Gastroesophageal sphincter (tissue), 3 donors: ENCODE data around the gene CNNM4.

Experiments
- POLR2AphosphoS5 ChIP-seq: sonication (generic); formaldehyde crosslinking; IDR thresholded peaks from one replicate; pipeline ENCODE4 v1.6.1; 2017; ENCODE audit warnings: antibody characterized with exemption
- TF ChIP-seq, protein P1 (sequence below), 4 experiments: fragments of 200-600 bp in 2 of 4; fragments of 450-650 bp in 2 of 4; sonication (generic) in 1 of 4; IDR thresholded peaks; one replicate each; pipeline ENCODE4 v1.5.1; 2017 to 2019; ENCODE audit warnings: antibody characterized with exemption in 4 of 4, mild to moderate bottlenecking in 2 of 4, moderate library complexity in 2 of 4

DNA sequence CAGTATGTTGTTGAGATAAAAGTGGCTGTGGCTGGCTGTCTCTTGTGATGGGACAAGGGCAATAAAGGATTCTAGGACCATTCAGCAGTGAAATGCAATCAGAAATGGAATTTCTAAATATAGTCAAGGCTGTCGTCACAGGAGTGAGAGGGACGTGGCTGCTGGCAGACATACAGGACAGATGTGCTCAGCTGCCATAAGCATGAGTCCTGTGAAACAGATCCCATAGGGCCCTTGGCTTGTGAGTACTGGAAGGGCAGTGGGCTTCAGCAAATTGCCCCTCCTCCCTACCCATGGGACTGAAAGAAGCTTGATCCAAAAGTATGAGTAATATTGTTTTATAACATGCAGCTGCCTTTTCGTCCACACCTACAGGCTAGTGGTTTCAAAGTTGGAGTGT, 51.2 kb downstream of the CNNM4 start:
- TF ChIP-seq, protein P1, sequence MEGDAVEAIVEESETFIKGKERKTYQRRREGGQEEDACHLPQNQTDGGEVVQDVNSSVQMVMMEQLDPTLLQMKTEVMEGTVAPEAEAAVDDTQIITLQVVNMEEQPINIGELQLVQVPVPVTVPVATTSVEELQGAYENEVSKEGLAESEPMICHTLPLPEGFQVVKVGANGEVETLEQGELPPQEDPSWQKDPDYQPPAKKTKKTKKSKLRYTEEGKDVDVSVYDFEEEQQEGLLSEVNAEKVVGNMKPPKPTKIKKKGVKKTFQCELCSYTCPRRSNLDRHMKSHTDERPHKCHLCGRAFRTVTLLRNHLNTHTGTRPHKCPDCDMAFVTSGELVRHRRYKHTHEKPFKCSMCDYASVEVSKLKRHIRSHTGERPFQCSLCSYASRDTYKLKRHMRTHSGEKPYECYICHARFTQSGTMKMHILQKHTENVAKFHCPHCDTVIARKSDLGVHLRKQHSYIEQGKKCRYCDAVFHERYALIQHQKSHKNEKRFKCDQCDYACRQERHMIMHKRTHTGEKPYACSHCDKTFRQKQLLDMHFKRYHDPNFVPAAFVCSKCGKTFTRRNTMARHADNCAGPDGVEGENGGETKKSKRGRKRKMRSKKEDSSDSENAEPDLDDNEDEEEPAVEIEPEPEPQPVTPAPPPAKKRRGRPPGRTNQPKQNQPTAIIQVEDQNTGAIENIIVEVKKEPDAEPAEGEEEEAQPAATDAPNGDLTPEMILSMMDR (IDR thresholded peaks at IDR 0.05), result no peak
- no peak for TF ChIP-seq POLR2AphosphoS5
